Neural cell (in vitro differentiated cells): Measurements from ENCODE around the gene GABRA4.

Experiments
- CTCF ChIP-seq: fragments of 450-650 bp; IDR thresholded peaks from 2 replicates; pipeline ENCODE4 v1.5.1; 2014; ENCODE audit warnings: antibody characterized with exemption, mild to moderate bottlenecking, moderate library complexity; ENCODE audit not compliant: poor library complexity, severe bottlenecking
- EP300 ChIP-seq: fragments of 450-650 bp; conservative IDR thresholded peaks from 2 replicates; pipeline ENCODE4 v1.6.1; 2014; ENCODE audit warnings: antibody characterized with exemption, mild to moderate bottlenecking, moderate library complexity; ENCODE audit not compliant: poor library complexity, severe bottlenecking
- EZH2 ChIP-seq: fragments of 200-600, 300-800 bp; shearing (Covaris generic), sonication (generic); IDR thresholded peaks from 2 replicates; pipeline ENCODE4 v1.6.1; 2014; ENCODE audit warnings: antibody characterized with exemption, low read length, borderline replicate concordance, mild to moderate bottlenecking; ENCODE audit not compliant: insufficient read depth, poor library complexity, severe bottlenecking
- MXI1 ChIP-seq: fragments of 450-650 bp; conservative IDR thresholded peaks from 2 replicates; pipeline ENCODE4 v1.6.1; 2014; ENCODE audit warnings: antibody characterized with exemption, mild to moderate bottlenecking; ENCODE audit not compliant: poor library complexity, severe bottlenecking
- POLR2AphosphoS5 ChIP-seq: IDR thresholded peaks from 2 replicates; pipeline ENCODE4 v1.6.1; 2012
- TAF1 ChIP-seq: IDR thresholded peaks from 2 replicates; pipeline ENCODE4 v1.6.1; 2012; ENCODE audit warnings: low read depth

DNA sequence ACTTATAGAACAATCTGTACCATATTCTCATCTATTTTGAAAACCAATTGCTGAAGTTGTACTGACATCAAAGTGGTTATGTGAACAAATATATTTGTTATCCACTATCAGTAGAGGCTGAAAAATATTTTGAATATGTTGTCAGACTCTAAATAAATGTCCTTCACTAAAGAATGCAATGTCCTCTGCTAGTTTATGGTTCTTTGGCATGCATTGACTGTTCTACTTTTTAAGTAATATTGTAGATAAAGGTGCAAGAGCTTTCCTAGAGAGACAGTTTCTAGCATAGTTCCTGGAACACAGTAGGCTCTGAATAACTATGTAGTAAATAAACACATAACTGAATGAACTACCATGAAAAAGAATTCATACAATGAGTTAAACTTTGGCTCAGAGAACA, 66.2 kb downstream of the GABRA4 start:
- TF ChIP-seq CTCF, result no peak
- TF ChIP-seq EP300, result no peak
- TF ChIP-seq EZH2, result no peak
- TF ChIP-seq TAF1, result no peak
- no peak for TF ChIP-seq MXI1
- no peak for TF ChIP-seq POLR2AphosphoS5
